GM06990 (cell line): ENCODE measurements around the gene DSCAM.

Experiments used
- DNase-seq: peaks from one replicate; pipeline ENCODE4 v3.0.0-alpha.2; 2011; ENCODE audit not compliant: insufficient read length; ENCODE audit errors: extremely low read depth
- H3K27me3 ChIP-seq: replicated peaks from 2 replicates; pipeline ENCODE4 v1.6.0; 2011; ENCODE audit warnings: low read length; ENCODE audit not compliant: control insufficient read depth, insufficient read depth
- H3K36me3 ChIP-seq: 2 replicates; pipeline ENCODE4 v1.5.1; 2011; ENCODE audit warnings: low read length; ENCODE audit not compliant: control insufficient read depth, insufficient read depth
- H3K4me3 ChIP-seq: replicated peaks from 2 replicates; pipeline ENCODE4 v1.5.1; 2011; ENCODE audit warnings: low read depth, mild to moderate bottlenecking, control low read depth, low read length
- TF ChIP-seq, protein P1 (sequence below): IDR thresholded peaks from 2 replicates; pipeline ENCODE4 v1.5.1; 2011; ENCODE audit warnings: low read length, control low read depth, mild to moderate bottlenecking, inconsistent platforms; ENCODE audit not compliant: insufficient read depth, poor library complexity, severe bottlenecking

Gene DSCAM

DNA sequence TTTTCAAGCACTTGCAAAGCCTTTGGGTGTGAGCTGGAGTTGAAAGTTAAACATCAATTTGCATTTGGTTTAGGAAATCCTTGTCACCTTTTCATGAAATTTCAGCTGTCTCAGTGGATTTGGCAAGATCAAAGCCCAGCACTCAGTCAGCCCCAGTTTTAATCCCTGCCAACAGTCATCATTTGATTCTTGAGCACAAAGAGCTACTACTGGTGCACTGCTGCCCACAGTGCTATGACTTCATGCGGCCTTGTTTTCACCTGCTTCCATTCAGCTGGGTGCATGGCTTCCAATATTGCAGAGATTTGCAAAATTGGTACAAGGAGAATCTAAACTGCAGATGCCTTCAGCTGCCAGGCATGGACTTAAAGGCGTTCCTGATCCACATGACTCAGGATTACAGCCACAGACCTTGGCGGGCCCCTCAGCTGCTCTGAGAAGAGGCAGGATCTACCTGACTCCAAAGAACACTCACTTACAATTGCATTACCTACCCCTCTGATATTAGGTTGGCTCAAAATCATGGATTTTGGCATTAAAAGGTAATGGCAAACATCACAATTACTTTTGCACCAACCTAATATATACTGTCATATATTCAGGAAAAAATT is 259.1 kb downstream of the DSCAM start:
- no peak for DNase-seq
- TF ChIP-seq, protein P1, sequence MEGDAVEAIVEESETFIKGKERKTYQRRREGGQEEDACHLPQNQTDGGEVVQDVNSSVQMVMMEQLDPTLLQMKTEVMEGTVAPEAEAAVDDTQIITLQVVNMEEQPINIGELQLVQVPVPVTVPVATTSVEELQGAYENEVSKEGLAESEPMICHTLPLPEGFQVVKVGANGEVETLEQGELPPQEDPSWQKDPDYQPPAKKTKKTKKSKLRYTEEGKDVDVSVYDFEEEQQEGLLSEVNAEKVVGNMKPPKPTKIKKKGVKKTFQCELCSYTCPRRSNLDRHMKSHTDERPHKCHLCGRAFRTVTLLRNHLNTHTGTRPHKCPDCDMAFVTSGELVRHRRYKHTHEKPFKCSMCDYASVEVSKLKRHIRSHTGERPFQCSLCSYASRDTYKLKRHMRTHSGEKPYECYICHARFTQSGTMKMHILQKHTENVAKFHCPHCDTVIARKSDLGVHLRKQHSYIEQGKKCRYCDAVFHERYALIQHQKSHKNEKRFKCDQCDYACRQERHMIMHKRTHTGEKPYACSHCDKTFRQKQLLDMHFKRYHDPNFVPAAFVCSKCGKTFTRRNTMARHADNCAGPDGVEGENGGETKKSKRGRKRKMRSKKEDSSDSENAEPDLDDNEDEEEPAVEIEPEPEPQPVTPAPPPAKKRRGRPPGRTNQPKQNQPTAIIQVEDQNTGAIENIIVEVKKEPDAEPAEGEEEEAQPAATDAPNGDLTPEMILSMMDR = no peak
- no peak overlapping the region for H3K4me3 ChIP-seq
- no peaks in the 10 kb centered on the region for H3K36me3 ChIP-seq
- H3K27me3 ChIP-seq = no peaks in the 10 kb centered on the region

DNA sequence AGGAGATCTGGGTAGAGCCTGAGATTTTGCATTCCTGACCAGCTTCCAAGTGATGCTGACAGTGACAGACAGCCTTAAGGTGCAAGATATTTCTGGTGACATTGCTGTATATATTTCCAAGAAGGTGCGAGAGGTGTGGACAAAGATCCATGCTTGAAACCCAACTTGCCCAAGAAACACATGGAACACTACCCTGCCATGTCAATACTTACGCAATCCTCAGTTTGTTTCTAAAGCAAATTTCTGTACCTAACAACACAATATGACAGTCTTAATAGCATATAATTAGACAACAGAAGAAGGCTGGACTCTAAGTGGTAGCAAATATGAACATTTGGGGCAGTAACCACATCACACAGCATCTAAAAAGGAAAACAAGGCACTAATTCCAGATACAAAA is 260.4 kb downstream of the DSCAM start:
- no peak overlapping the region for H3K4me3 ChIP-seq
- no peak for DNase-seq
- no peaks in the 10 kb centered on the region for H3K27me3 ChIP-seq
- TF ChIP-seq, protein P1 = no peak
- H3K36me3 ChIP-seq = no peaks in the 10 kb centered on the region

DNA sequence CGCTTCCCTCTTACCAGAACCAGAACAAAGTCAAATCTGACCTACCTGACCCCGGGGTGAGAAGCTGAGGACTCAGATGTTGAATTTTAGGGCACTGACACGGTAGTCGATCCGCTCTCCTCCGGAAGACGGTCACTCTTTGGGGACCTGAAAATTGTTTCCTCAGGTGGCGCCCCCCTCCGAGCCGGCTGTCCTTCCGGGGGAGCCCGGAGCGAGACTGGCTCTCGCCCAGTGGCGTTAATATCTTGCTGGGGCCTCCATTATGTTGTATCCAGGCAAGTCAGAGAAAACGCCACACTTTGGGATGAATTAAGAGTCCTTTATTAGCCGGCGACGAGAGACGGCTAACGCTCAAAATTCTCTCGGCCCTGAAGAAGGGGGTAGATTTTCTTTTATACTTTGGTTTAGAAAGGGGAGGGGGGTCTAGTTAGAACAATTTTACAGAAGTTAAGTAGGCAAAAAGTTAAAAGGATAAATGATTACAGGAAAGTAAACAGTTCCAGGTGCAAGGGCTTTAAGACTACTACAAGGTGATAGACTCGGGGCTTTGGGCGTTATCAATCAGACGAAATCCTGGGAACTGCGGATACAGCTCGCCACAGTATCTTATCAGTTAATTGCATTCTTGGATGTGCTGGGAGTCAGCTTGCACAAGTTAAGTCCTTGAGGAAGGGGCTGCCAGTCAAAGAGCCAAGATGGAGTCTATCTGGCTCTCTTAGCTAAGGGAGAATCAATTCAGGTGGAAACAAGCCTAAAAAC is 269.5 kb downstream of the DSCAM start:
- Histone ChIP-seq H3K27me3 (no peaks in the 10 kb centered on the region), H3K4me3 (no peak overlapping the region), H3K36me3 (no peaks in the 10 kb centered on the region)
- TF ChIP-seq, protein P1 = no peak
- no peak for DNase-seq

DNA sequence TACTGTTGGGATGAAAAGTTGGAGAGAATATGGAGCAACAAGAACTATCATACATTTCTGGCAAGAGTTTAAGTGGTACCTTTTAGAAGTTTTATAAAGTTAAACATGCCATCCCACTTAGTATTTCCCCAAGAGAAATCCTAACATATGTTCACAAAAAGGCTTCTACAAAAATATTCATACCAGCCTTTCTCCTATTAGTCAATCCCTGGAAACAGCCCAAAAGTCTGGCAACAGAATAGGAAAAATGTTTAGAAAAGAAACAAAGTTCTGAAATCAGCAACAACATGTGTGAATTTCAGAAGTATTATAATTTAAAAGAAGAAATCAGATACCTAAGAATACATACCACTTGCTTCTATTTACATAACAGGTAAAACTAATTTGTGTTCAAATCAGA is 271.0 kb downstream of the DSCAM start:
- H3K36me3 ChIP-seq = no peaks in the 10 kb centered on the region
- DNase-seq = no peak
- H3K4me3 ChIP-seq = no peak overlapping the region
- TF ChIP-seq, protein P1 = no peak
- H3K27me3 ChIP-seq = no peaks in the 10 kb centered on the region

DNA sequence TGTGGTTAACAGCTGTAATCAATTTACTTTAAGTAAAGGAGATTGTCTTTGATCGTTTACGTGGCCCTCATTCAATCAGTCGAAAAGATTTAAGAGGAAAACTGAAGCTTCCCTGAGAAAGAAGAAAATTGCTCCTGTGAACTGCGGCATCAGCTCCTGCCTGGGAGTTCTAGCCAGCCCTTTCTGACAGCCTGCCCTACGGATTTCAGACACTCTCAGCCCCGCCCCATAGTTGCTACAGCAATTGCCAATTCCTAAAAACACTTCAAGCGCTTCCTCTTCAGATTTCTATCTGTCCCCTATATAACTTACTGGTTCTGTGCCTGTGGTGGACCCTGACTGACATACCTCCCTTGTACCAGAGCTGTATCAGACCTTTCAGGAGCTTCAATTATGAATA is 277.6 kb downstream of the DSCAM start:
- Histone ChIP-seq H3K27me3 (no peaks in the 10 kb centered on the region), H3K4me3 (no peak overlapping the region), H3K36me3 (no peaks in the 10 kb centered on the region)
- DNase-seq = no peak
- TF ChIP-seq, protein P1 = no peak

DNA sequence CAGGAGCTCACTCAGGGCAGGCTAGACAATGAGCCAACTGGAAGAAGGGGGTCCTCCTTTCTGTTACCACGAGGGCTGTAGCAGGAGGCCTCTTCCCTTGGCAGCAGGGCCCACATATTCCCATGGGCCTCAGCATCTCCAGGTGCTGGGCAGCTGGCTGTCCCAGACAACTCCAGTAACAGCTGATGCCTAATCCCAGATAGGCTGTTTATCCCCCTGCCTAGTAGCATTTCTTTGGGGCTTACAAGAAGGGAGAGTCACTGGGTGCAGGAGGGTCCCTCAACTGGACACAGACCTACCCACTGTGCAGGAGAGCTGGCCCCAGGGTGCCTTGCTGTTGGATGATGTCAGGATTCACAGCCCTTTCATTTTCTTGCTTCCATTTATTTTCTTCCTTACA is 278.2 kb downstream of the DSCAM start:
- no peak for DNase-seq
- TF ChIP-seq, protein P1 = no peak

More for the DNA sequence above, 278.2 kb downstream of the DSCAM start:
- H3K27me3 ChIP-seq = no peaks in the 10 kb centered on the region
- H3K4me3 ChIP-seq = no peak overlapping the region
- no peaks in the 10 kb centered on the region for H3K36me3 ChIP-seq
